Spinal cord (tissue), 10 donors: Measurements from ENCODE around the gene PRDX2. TPM values are rescaled to one million over a fixed set of nuclear protein-coding genes. Genes with fewer than 3 reads are reported as not detected.

ENCODE experiments used
- DNase-seq, 6 donors: peaks; one replicate each; pipeline versions ENCODE4 v3.0.0 to v3.0.0-alpha.2; 2013 to 2015; ENCODE audit warnings: low spot score in 6 of 6, low read depth in 4 of 6
- H3K27ac ChIP-seq: one replicate; pipeline ENCODE4 v1.5.1; 2013; ENCODE audit warnings: low read depth, low read length, control low read depth
- H3K27me3 ChIP-seq: one replicate; pipeline ENCODE4 v1.6.1; 2013; ENCODE audit warnings: low read length; ENCODE audit not compliant: control insufficient read depth, insufficient read depth
- H3K36me3 ChIP-seq: one replicate; pipeline ENCODE4 v1.6.1; 2013; ENCODE audit warnings: low read length; ENCODE audit not compliant: control insufficient read depth, insufficient read depth
- H3K4me1 ChIP-seq: one replicate; pipeline ENCODE4 v1.6.1; 2013; ENCODE audit warnings: low read length; ENCODE audit not compliant: control insufficient read depth, insufficient read depth
- H3K4me3 ChIP-seq: one replicate; pipeline ENCODE4 v1.5.1; 2013; ENCODE audit warnings: low read depth, low read length, control low read depth
- H3K9me3 ChIP-seq: one replicate; pipeline ENCODE4 v1.6.1; 2013; ENCODE audit warnings: low read length; ENCODE audit not compliant: control insufficient read depth, insufficient read depth
- WGBS: methylation state at CpG from one replicate; pipeline ENCODE4 v1.1.5; 2013; ENCODE audit warnings: missing lambda C conversion rate; ENCODE audit not compliant: insufficient coverage; 5-methylcytosine and 5-hydroxymethylcytosine counted together
- polyA plus RNA-seq, 2 donors: library from polyadenylated mRNA; unstranded; fragments of 120-200 nt; gene quantifications; one replicate each; pipeline ENCODE4 v1.2.1, GENCODE V29; 2013; ENCODE audit not compliant: insufficient read length in 2 of 2
- total RNA-seq, 2 donors: library from RNA; depleted of rRNA in 1 of 2; stranded (reverse); fragments of 120-200 nt in 1 of 2; fragments of >200 nt in 1 of 2; gene quantifications; one replicate each; pipeline versions ENCODE4 v1.2.3 to v1.2.4, GENCODE V29; 2013 to 2014
- donor health status: healthy.

The PRDX2 gene
- total and polyA plus RNA-seq, 4 donors, result 280 to 476 (median 439) TPM

- 97% methylated on average over 9 of the region's 11 CpGs for WGBS
- no peak for DNase-seq
Measured at GRCh38 chr19:12763100-12763499, 38.5 kb downstream of the PRDX2 start.

GRCh38 chr19:12759686-12760085 is 41.9 kb downstream of the PRDX2 start:
- DNase-seq, result no peak
- Histone ChIP-seq H3K9me3 (no peaks in the 10 kb centered on the region), H3K4me1 (peaks cover 13% of the 10 kb centered on the region), H3K27ac (no peak overlapping the region), H3K4me3 (no peak overlapping the region), H3K27me3 (no peaks in the 10 kb centered on the region), H3K36me3 (peaks cover 31% of the 10 kb centered on the region)
- WGBS, result no CpG with 5 or more reads among the region's 6 CpGs

More at GRCh38 chr19:12763100-12763499, 38.5 kb downstream of the PRDX2 start:
- H3K36me3 ChIP-seq, result peaks cover 60% of the 10 kb centered on the region
- H3K4me1 ChIP-seq, result peaks cover 1% of the 10 kb centered on the region
- no peaks in the 10 kb centered on the region for H3K27me3 ChIP-seq
- H3K27ac ChIP-seq, result no peak overlapping the region
- no peaks in the 10 kb centered on the region for H3K9me3 ChIP-seq
- no peak overlapping the region for H3K4me3 ChIP-seq

DNA sequence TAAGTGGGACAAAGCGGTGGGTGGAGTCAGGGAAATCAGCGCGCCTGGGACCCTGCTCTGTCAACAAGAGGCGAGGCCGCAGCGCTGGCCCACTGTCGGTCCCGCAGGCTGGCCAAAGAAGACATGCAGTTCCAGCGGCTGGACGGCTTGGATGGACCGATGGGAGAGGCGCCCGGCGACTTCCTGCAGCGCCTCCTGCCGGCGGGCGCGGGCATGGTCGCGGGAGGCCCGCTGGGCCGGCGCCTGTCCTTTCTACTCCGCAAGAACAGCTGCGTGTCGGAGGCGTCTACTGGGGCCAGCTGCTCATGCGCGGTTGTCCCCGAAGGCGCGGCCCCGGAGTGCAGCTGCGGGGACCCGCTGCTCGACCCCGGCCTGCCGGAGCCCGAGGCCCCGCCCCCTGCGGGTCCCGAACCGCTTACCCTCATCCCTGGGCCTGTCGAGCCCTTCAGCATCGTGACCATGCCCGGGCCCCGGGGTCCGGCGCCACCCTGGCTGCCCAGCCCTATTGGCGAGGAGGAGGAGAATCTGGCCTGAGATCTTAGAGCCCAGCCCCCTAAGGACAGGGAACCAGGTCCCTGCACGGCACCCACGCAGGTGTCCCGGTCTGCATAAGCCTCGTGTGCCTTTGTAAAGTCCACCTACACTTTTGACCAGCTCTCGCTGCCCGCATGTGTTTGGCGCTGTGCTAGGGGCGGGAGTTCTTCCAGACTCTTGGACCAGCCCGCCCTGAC is 43.9 kb downstream of the PRDX2 start:
- DNase-seq, result peak in 2 of 6 donors; percentile 56 to 67
- Histone ChIP-seq H3K27me3 (peaks cover 2% of the 10 kb centered on the region), H3K4me3 (peak overlapping the region; percentile 32), H3K36me3 (peaks cover 13% of the 10 kb centered on the region), H3K4me1 (peaks cover 13% of the 10 kb centered on the region), H3K27ac (no peak overlapping the region), H3K9me3 (no peaks in the 10 kb centered on the region)
- WGBS, result under 1% methylated on average over 52 of the region's 60 CpGs

DNA sequence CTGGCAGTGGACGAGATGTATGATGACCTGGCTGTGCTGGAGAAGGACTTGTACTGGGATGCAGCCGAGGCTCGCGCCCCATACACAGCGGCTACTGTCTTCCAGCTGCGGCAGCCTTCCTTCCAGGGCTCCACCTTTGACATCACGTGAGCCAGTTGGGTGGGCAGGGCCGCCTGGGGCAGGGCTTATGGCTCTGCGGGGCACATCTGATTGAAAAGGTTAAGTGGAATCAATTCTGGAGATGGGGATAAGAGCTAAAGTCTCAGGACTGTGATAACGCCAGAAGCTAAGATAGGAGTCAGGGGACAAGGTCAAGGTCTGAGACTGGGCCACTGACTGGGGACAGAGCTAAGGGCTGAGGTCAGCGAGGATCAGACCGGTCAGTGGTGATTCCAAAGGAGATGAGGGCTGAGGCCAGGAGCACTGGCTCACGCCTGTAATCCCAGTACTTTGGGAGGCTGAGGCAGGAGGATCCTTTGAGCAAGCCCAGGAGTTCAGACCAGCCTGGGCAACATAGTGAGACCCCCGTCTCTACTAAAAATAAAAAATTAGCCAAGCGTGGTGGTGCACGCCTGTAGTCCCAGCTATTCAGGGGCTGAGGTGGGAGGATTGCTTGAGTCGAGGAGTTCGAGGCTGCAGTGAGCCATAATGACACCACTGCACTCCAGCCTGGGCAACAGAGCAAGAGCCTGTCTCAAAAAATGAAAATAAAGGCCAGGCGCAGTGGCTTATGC is 45.3 kb downstream of the PRDX2 start:
- peaks cover 13% of the 10 kb centered on the region for H3K4me1 ChIP-seq
- H3K36me3 ChIP-seq, result peaks cover 3% of the 10 kb centered on the region
- H3K4me3 ChIP-seq, result no peak overlapping the region
- WGBS, result 96% methylated on average over 17 of the region's 19 CpGs
- H3K9me3 ChIP-seq, result no peaks in the 10 kb centered on the region
- peaks cover 6% of the 10 kb centered on the region for H3K27me3 ChIP-seq
- no peak overlapping the region for H3K27ac ChIP-seq
- DNase-seq, result no peak

DNA sequence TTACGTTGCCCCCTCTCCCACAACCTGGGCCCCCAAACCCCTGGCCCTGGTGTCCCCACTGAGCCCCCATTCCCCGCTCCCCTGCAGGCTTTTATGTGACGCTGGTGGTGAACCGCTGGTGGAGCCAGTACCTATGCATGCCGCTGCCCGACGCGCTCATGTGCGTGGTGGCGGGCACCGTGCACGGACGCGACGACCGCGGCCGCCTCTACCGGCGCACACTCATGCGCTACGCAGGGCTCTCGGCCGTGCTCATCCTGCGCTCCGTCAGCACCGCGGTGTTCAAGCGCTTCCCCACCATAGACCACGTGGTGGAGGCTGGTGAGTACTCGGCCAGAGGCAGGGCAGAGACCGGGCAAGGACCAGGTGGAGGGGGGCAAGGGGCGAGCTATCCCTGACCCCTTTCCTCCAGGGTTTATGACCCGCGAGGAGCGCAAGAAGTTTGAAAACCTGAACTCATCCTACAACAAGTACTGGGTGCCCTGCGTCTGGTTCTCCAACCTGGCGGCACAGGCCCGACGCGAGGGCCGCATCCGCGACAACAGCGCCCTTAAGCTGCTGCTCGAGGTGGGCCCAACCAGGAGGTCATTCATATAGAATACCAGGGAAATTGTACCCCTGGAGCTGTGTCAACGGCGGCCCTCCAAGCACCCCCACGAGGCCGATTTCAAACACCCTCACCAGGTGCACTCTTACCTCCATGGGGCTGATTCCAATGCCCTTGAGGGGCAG is 47.0 kb downstream of the PRDX2 start:
- H3K9me3 ChIP-seq, result no peaks in the 10 kb centered on the region
- no peaks in the 10 kb centered on the region for H3K36me3 ChIP-seq
- WGBS, result 66% methylated on average over 50 of the region's 50 CpGs
- H3K27ac ChIP-seq, result no peak overlapping the region
- H3K4me3 ChIP-seq, result no peak overlapping the region
- H3K4me1 ChIP-seq, result peaks cover 13% of the 10 kb centered on the region
- no peak for DNase-seq
- peaks cover 10% of the 10 kb centered on the region for H3K27me3 ChIP-seq

DNA sequence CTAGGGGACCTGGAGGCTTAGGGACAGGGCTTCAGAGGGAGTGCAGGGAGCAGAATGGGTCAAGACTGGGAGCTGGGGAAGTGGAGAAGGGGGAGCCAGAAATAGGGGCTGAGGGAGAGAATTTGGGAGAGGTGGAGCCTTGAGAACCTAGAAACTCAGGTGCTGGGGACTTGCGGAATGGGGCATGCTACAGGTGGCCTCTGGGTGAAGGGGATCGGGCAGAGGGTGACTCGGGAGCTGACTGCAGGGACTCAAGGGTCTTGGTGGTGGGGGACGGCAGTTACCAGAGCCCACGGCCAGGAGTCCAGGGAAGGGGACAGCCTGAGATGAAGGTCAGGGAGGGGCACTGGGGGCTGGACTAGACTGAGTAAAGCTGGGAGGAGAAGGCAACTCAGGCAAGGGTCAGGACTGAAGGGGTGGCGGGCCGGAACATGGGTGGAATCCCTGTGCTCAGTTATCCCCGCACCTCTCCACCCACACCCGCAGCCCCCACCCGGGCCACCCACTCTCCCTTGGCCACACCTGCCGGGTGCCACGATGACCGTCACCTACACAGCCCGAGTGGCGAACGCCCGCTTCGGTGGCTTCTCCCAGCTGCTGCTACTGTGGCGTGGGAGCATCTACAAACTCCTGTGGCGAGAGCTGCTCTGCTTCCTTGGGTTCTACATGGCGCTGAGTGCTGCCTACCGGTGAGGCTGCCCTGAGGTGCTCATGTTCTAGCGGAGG is 49.4 kb downstream of the PRDX2 start:
- Histone ChIP-seq H3K4me3 (no peak overlapping the region), H3K9me3 (no peaks in the 10 kb centered on the region), H3K36me3 (peaks cover 18% of the 10 kb centered on the region), H3K4me1 (peaks cover 4% of the 10 kb centered on the region), H3K27me3 (peaks cover 10% of the 10 kb centered on the region), H3K27ac (no peak overlapping the region)
- 83% methylated on average over 14 of the region's 23 CpGs for WGBS
- no peak for DNase-seq

GRCh38 chr19:12751635-12752034 is 50.0 kb downstream of the PRDX2 start, which contains the start of gene BEST2:
TSS of gene BEST2 (plus strand) at chr19:12751791. CDS start at chr19:12752593, 802 bp downstream.
- Histone ChIP-seq H3K27ac (no peak within 1 kb of the TSS), H3K4me3 (no peak within 1 kb of the TSS), H3K36me3 (peaks cover 24% of the 10 kb centered on the region), H3K27me3 (peaks cover 10% of the 10 kb centered on the region), H3K4me1 (no peaks in the 10 kb centered on the region), H3K9me3 (no peaks in the 10 kb centered on the region)
- no peak for DNase-seq
- WGBS, result 72% methylated on average over 7 of the region's 14 CpGs

DNA sequence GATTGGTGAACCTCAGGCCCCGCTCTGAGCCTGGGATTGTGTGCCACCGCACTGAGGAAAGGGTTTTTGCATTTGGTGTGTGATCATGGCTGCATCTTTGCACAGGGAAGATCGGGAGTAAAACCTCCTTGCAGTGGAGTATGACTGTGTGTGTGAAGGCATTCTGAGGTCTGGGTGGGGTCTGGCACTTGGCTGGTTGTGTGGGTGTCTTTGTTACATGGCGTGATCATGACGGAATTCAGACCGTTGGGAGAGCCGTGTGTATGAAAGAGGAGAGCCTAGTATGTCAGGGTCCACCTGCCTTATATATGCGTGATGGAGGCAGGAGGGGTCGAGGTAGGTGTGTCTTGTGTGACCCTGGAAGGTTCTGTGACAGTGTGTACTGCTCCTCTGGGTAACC is 50.7 kb downstream of the PRDX2 start:
- Histone ChIP-seq H3K27me3 (peaks cover 10% of the 10 kb centered on the region), H3K4me1 (no peaks in the 10 kb centered on the region), H3K9me3 (no peaks in the 10 kb centered on the region), H3K27ac (no peak overlapping the region), H3K36me3 (peaks cover 32% of the 10 kb centered on the region), H3K4me3 (no peak overlapping the region)
- 80% methylated on average over 9 of the region's 9 CpGs for WGBS
- DNase-seq, result no peak

DNA sequence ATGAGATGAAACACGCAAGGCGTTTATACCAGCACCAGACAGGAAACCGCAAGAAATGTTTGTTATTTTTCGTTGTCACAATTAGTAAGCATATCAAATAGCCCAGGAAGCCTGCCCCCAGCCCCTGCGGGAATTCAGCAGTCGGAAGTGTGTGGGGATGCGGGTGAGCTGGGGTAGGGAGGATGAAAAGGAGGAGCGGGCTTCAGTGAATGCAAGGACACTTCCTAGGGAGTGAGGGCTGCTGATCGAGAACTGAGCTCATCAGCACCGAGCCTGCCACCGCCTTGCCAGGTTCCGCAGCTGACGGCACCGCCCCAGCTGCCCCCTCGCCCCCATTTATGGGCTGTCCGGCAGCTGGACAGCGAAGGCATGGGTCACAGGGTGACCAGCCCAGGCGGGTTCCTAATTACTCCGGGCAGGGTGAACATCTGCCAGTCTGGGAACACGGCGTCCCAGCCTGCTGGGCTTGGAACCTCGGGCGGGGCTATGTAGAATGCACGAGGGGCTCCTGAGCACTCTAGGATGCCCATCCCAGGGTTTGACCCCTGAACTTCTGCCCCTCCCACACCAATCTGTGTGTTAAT is 51.6 kb downstream of the PRDX2 start:
- DNase-seq, result no peak
- Histone ChIP-seq H3K4me1 (no peaks in the 10 kb centered on the region), H3K27me3 (peaks cover 10% of the 10 kb centered on the region), H3K36me3 (peaks cover 40% of the 10 kb centered on the region), H3K4me3 (no peak overlapping the region), H3K9me3 (no peaks in the 10 kb centered on the region), H3K27ac (no peak overlapping the region)
- 47% methylated on average over 19 of the region's 24 CpGs for WGBS
